H9 (cell line): ENCODE results near the gene ATP8A2. TPM values are rescaled to one million over a fixed set of nuclear protein-coding genes. Genes with fewer than 3 reads are reported as not detected.

Source experiments
- DNase-seq: peaks from one replicate; pipeline ENCODE4 v3.0.0-alpha.2; 2017
- H2AFZ ChIP-seq: one replicate; pipeline ENCODE4 v1.6.1; 2013; ENCODE audit warnings: mild to moderate bottlenecking, low read length, control low read depth, moderate library complexity
- H2AK5ac ChIP-seq: 2 replicates; pipeline ENCODE4 v1.6.1; 2013; ENCODE audit warnings: low read length, control low read depth, mixed read lengths; ENCODE audit not compliant: insufficient read length
- H2BK120ac ChIP-seq: one replicate; pipeline ENCODE4 v1.6.1; 2013; ENCODE audit warnings: low read depth, mild to moderate bottlenecking, low read length, control low read depth, inconsistent platforms; ENCODE audit not compliant: poor library complexity, severe bottlenecking
- H2BK12ac ChIP-seq: 2 replicates; pipeline ENCODE4 v1.6.1; 2013; ENCODE audit warnings: low read length, control low read depth, mixed read lengths, low read depth; ENCODE audit not compliant: insufficient read length
- H2BK15ac ChIP-seq: 2 replicates; pipeline ENCODE4 v1.6.1; 2013; ENCODE audit warnings: low read depth, low read length, control low read depth
- H2BK20ac ChIP-seq: one replicate; pipeline ENCODE4 v1.6.1; 2013; ENCODE audit warnings: low read depth, mild to moderate bottlenecking, low read length, control low read depth, inconsistent platforms; ENCODE audit not compliant: poor library complexity, severe bottlenecking
- H2BK5ac ChIP-seq: 2 replicates; pipeline ENCODE4 v1.6.1; 2013; ENCODE audit warnings: low read length, control low read depth, mixed read lengths; ENCODE audit not compliant: insufficient read length
- H3K14ac ChIP-seq: 2 replicates; pipeline ENCODE4 v1.6.1; 2013; ENCODE audit warnings: low read length, control low read depth; ENCODE audit not compliant: insufficient read depth
- H3K18ac ChIP-seq: 2 replicates; pipeline ENCODE4 v1.6.1; 2013; ENCODE audit warnings: low read depth, mild to moderate bottlenecking, mixed read lengths, low read length, control low read depth; ENCODE audit not compliant: insufficient read length
- H3K23ac ChIP-seq: 2 replicates; pipeline ENCODE4 v1.6.1; 2013; ENCODE audit warnings: low read length, control low read depth, mixed read lengths, low read depth; ENCODE audit not compliant: insufficient read length
- H3K23me2 ChIP-seq: 2 replicates; pipeline ENCODE4 v1.6.1; 2013; ENCODE audit warnings: low read depth, mild to moderate bottlenecking, mixed read lengths, low read length, control low read depth; ENCODE audit not compliant: insufficient read length, poor library complexity, severe bottlenecking
- H3K27ac ChIP-seq: 2 replicates; pipeline ENCODE4 v1.5.1; 2013; ENCODE audit warnings: low read length, control low read depth, mixed read lengths, low read depth; ENCODE audit not compliant: insufficient read length
- H3K27me3 ChIP-seq: 2 replicates; pipeline ENCODE4 v1.6.1; 2013; ENCODE audit warnings: low read length, control low read depth, inconsistent platforms; ENCODE audit not compliant: insufficient read depth
- H3K4ac ChIP-seq: 2 replicates; pipeline ENCODE4 v1.6.1; 2013; ENCODE audit warnings: low read depth, mild to moderate bottlenecking, control low read depth, inconsistent platforms, low read length, moderate library complexity
- H3K4me1 ChIP-seq: 2 replicates; pipeline ENCODE4 v1.6.1; 2013; ENCODE audit warnings: low read length, control low read depth, inconsistent platforms; ENCODE audit not compliant: insufficient read depth
- H3K4me2 ChIP-seq: 2 replicates; pipeline ENCODE4 v1.6.1; 2013; ENCODE audit warnings: low read length, control low read depth, mixed read lengths; ENCODE audit not compliant: insufficient read length, insufficient read depth
- H3K56ac ChIP-seq: 2 replicates; pipeline ENCODE4 v1.6.1; 2013; ENCODE audit warnings: low read depth, mild to moderate bottlenecking, mixed read lengths, low read length, control low read depth; ENCODE audit not compliant: insufficient read length
- H3K79me1 ChIP-seq: 2 replicates; pipeline ENCODE4 v1.6.1; 2013; ENCODE audit warnings: low read depth, mild to moderate bottlenecking, moderate library complexity, low read length, control low read depth, inconsistent platforms; ENCODE audit not compliant: insufficient read depth, poor library complexity, severe bottlenecking
- H3K79me2 ChIP-seq: 2 replicates; pipeline ENCODE4 v1.6.1; 2013; ENCODE audit warnings: low read length, control low read depth, inconsistent platforms; ENCODE audit not compliant: insufficient read depth
- H3K9ac ChIP-seq: 2 replicates; pipeline ENCODE4 v1.6.1; 2013; ENCODE audit warnings: low read length, control low read depth, mixed read lengths; ENCODE audit not compliant: insufficient read length; ENCODE audit errors: extremely low read depth
- H3K9me3 ChIP-seq: one replicate; pipeline ENCODE4 v1.6.1; 2013; ENCODE audit warnings: low read depth, low read length, inconsistent platforms; ENCODE audit not compliant: control insufficient read depth
- H3T11ph ChIP-seq: one replicate; pipeline ENCODE4 v1.6.1; 2013; ENCODE audit warnings: mild to moderate bottlenecking, low read length, control low read depth, inconsistent platforms
- H4K20me1 ChIP-seq: one replicate; pipeline ENCODE4 v1.6.1; 2013; ENCODE audit not compliant: control insufficient read depth, insufficient read length, insufficient read depth
- H4K5ac ChIP-seq: 2 replicates; pipeline ENCODE4 v1.6.1; 2013; ENCODE audit warnings: low read depth, mild to moderate bottlenecking, mixed read lengths, low read length, control low read depth; ENCODE audit not compliant: insufficient read length
- H4K8ac ChIP-seq: replicated peaks from 2 replicates; pipeline ENCODE4 v1.6.1; 2013; ENCODE audit warnings: low read length, control low read depth, mixed read lengths, low read depth; ENCODE audit not compliant: insufficient read length
- H4K91ac ChIP-seq: 2 replicates; pipeline ENCODE4 v1.6.1; 2013; ENCODE audit warnings: low read depth, mild to moderate bottlenecking, moderate library complexity, mixed read lengths, low read length, control low read depth; ENCODE audit not compliant: insufficient read length
- H3K27ac Mint-ChIP-seq, 3 experiments: 2 replicates in 2 of 3; 3 replicates in 1 of 3; pipeline ENCODE4 v1.8.0; 2020 to 2021; ENCODE audit warnings: mixed read lengths in 3 of 3, mild to moderate bottlenecking in 1 of 3, moderate library complexity in 1 of 3
- H3K27me3 Mint-ChIP-seq: 2 replicates; pipeline ENCODE4 v1.8.0; 2021; ENCODE audit warnings: low read depth, mild to moderate bottlenecking, moderate library complexity, mixed read lengths
- H3K36me3 Mint-ChIP-seq, 3 experiments: 2 replicates in 2 of 3; 3 replicates in 1 of 3; pipeline ENCODE4 v1.8.0; 2020 to 2021; ENCODE audit warnings: low read depth in 3 of 3, mixed read lengths in 3 of 3; ENCODE audit not compliant: insufficient read depth in 1 of 3
- H3K4me1 Mint-ChIP-seq, 2 experiments: 2 replicates each; pipeline ENCODE4 v1.8.0; 2020; ENCODE audit warnings: mixed read lengths in 2 of 2
- H3K4me3 Mint-ChIP-seq, 2 experiments: 2 replicates in 1 of 2; 3 replicates in 1 of 2; pipeline ENCODE4 v1.8.0; 2020 to 2021; ENCODE audit warnings: mild to moderate bottlenecking in 2 of 2, mixed read lengths in 2 of 2, moderate library complexity in 1 of 2
- H3K9me3 Mint-ChIP-seq, 2 experiments: 2 replicates in 1 of 2; 3 replicates in 1 of 2; pipeline ENCODE4 v1.8.0; 2020; ENCODE audit warnings: mild to moderate bottlenecking in 2 of 2, mixed read lengths in 2 of 2, moderate library complexity in 1 of 2
- WGBS: extraction: QIAGEN DNeasy Blood & Tissue Kit; methylation state at CpG from one replicate; pipeline ENCODE4 v1.1.7; 2013; ENCODE audit warnings: missing lambda C conversion rate, low lambda C conversion rate, mixed read lengths; ENCODE audit not compliant: insufficient read length; ENCODE audit errors: extremely low coverage; 5-methylcytosine and 5-hydroxymethylcytosine counted together
- total RNA-seq: library from RNA; stranded (reverse); gene quantifications from 2 replicates; pipeline ENCODE4 v1.2.1, GENCODE V29; 2021
- TF ChIP-seq, protein P1 (sequence below): fragments of 200-600 bp; sonication (generic); conservative IDR thresholded peaks from 3 replicates; pipeline ENCODE4 v1.8.0; 2021; ENCODE audit warnings: antibody characterized with exemption, mild to moderate bottlenecking

Gene ATP8A2
- total RNA-seq, 1 experiment from 2014 or later: 18.2 TPM

GRCh38 chr13:25752957-25753551 lies 381.3 kb downstream of the ATP8A2 start:
- no peak overlapping the region for H3T11ph ChIP-seq
- H4K8ac ChIP-seq: no peak overlapping the region
- DNase-seq: no peak
- H2BK15ac ChIP-seq: no peak overlapping the region
- no peak overlapping the region for H2BK5ac ChIP-seq
- H2AK5ac ChIP-seq: no peak overlapping the region
- WGBS: no CpG with 5 or more reads among the region's 8 CpGs
- H3K4me1 ChIP-seq: no peaks in the 10 kb centered on the region; the same call in 1 of the 2 replicates
- H4K91ac ChIP-seq: no peak overlapping the region
- no peak overlapping the region for H2BK12ac ChIP-seq
- H3K23ac ChIP-seq: no peak overlapping the region
- H3K79me1 ChIP-seq: no peaks in the 10 kb centered on the region
- no peaks in the 10 kb centered on the region for H3K27me3 ChIP-seq
- no peak overlapping the region for H2AFZ ChIP-seq
- H3K18ac ChIP-seq: no peak overlapping the region
- H3K9ac ChIP-seq: no peak overlapping the region
- no peak overlapping the region for H3K4me2 ChIP-seq
- no peaks in the 10 kb centered on the region for H3K23me2 ChIP-seq
- no peak overlapping the region for H3K4me3 Mint-ChIP-seq
- no peak overlapping the region for H3K4ac ChIP-seq
- no peaks in the 10 kb centered on the region for H4K20me1 ChIP-seq
- H3K9me3 ChIP-seq: no peaks in the 10 kb centered on the region
- no peak overlapping the region for H3K27ac ChIP-seq
- no peaks in the 10 kb centered on the region for H3K79me2 ChIP-seq
- TF ChIP-seq, protein P1, sequence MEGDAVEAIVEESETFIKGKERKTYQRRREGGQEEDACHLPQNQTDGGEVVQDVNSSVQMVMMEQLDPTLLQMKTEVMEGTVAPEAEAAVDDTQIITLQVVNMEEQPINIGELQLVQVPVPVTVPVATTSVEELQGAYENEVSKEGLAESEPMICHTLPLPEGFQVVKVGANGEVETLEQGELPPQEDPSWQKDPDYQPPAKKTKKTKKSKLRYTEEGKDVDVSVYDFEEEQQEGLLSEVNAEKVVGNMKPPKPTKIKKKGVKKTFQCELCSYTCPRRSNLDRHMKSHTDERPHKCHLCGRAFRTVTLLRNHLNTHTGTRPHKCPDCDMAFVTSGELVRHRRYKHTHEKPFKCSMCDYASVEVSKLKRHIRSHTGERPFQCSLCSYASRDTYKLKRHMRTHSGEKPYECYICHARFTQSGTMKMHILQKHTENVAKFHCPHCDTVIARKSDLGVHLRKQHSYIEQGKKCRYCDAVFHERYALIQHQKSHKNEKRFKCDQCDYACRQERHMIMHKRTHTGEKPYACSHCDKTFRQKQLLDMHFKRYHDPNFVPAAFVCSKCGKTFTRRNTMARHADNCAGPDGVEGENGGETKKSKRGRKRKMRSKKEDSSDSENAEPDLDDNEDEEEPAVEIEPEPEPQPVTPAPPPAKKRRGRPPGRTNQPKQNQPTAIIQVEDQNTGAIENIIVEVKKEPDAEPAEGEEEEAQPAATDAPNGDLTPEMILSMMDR: no peak
- no peak overlapping the region for H3K14ac ChIP-seq
- H2BK20ac ChIP-seq: no peak overlapping the region
- H3K56ac ChIP-seq: no peak overlapping the region
- no peak overlapping the region for H2BK120ac ChIP-seq
- H3K9me3 Mint-ChIP-seq: no peaks in the 10 kb centered on the region
- no peak overlapping the region for H4K5ac ChIP-seq
- H3K36me3 Mint-ChIP-seq: no peaks in the 10 kb centered on the region
- no peak overlapping the region for H3K27ac Mint-ChIP-seq
- H3K27me3 Mint-ChIP-seq: no peaks in the 10 kb centered on the region
- H3K4me1 Mint-ChIP-seq: peaks cover 21 to 22% of the 10 kb centered on the region in 2 experiments
